ENCODE results near the gene RASIP1.

Gene RASIP1

DNA sequence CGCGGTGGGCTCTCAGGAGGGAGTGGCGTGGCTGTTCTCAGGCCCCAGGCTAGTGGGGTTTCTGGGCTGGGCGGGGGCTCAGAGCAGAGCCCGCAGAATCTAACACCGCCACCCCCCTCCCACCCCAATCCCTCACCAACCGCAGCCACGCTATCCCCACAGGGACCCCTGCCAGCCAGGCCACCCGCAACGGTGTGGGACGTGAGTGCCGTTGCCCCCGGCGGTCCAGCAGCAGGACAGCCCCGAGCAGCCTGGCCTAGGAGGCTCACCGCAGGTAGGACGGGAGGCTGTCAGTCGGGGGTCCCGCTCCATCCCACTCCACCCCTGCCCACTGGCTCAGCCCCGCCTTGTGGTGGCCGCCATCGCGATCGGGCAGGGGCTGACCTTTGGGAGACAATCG lies 67.4 kb downstream of the RASIP1 start, which contains the start of gene NTN5:
NTN5 (minus strand) TSS at position 24 of the 400 bp plus-strand sequence. CDS start 2,031 bp downstream, outside the sequence.
- DNase-seq: no peak

DNA sequence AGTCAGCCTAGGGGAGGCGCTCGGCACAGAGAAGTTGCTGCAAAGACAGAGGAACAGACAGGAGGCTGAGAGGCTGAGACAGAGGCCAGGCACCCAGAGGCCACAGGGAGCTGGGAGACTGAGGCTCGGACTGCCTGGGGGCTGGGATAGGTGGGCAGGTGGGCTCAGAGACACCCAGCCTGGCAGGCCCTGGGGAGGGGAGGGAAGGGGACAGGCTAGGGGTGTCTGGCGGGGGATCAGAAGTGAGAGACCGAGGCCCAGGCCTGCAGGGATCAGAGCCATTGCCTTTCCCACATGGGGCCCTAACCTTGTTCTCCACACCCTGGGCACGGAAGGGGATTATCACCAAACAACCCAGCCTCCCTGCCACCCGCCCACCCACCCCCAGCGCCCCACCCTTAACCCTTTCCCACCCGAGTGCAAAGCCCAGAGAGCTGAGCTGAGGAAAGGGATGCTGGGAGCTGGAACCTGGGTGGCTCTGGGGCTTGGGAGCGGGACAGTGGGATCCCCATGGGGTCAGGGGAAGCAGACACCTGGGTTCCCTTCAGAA lies 68.9 kb downstream of the RASIP1 start:
- DNase-seq: no peak

DNA sequence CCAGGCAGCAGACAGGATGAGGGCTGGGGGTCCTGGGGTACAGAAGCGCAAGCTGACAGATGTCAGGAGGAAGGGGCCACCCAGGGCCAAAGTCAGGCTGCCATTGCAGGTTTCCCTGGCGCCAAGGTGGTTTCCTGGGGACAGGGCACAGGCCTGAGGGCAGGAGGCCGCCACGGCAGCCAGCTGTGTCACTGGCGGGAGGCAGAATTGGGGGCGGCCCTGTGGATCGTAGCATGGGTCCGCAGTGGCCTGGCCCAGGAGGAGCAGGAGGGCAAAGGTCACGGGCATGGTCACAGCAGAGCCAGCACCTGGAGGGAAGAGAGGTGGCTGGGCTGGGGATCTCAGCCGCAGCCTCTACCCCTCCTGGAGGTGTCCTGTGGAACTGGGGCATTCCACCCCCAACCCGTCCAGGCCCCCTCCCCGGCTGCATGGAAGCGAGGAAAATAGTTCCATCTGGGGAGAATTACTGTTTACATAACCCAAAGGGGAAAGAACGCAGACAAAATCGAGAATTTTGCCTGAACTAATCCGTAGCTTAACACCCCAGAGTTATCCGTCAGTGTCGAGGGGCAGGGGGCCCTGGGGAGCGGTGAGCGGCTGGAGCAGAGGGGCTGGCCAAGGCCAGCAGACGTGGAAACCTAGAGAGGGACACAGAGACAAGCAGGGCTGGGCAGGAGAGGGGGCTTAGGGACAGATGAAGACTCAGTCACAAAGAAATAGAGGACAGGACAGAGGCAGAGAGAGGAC lies 69.5 kb downstream of the RASIP1 start:
- no peak for DNase-seq

Data from NCI-H1436 (cell line).